CD4-positive, alpha-beta T cell treated with Interleukin-6 for 4 hours (primary cell): Measurements from ENCODE around the gene SPG11.
"Not testable (repeated sequence)": the region's sequence is repeated elsewhere in the genome, so short reads cannot be mapped to it uniquely, and the experiment has no call there.

Experiments
- DNase-seq: peaks from one replicate; pipeline ENCODE4 v3.0.0-alpha.2; 2020; ENCODE audit warnings: mixed read lengths

SPG11 gene, protein sequence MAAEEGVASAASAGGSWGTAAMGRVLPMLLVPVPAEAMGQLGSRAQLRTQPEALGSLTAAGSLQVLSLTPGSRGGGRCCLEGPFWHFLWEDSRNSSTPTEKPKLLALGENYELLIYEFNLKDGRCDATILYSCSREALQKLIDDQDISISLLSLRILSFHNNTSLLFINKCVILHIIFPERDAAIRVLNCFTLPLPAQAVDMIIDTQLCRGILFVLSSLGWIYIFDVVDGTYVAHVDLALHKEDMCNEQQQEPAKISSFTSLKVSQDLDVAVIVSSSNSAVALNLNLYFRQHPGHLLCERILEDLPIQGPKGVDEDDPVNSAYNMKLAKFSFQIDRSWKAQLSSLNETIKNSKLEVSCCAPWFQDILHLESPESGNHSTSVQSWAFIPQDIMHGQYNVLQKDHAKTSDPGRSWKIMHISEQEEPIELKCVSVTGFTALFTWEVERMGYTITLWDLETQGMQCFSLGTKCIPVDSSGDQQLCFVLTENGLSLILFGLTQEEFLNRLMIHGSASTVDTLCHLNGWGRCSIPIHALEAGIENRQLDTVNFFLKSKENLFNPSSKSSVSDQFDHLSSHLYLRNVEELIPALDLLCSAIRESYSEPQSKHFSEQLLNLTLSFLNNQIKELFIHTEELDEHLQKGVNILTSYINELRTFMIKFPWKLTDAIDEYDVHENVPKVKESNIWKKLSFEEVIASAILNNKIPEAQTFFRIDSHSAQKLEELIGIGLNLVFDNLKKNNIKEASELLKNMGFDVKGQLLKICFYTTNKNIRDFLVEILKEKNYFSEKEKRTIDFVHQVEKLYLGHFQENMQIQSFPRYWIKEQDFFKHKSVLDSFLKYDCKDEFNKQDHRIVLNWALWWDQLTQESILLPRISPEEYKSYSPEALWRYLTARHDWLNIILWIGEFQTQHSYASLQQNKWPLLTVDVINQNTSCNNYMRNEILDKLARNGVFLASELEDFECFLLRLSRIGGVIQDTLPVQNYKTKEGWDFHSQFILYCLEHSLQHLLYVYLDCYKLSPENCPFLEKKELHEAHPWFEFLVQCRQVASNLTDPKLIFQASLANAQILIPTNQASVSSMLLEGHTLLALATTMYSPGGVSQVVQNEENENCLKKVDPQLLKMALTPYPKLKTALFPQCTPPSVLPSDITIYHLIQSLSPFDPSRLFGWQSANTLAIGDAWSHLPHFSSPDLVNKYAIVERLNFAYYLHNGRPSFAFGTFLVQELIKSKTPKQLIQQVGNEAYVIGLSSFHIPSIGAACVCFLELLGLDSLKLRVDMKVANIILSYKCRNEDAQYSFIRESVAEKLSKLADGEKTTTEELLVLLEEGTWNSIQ (N-terminal part only)

GRCh38 chr15:44663410-44664308 lies at the start of gene SPG11:
SPG11 (minus strand) TSS chr15:44663662; CDS start chr15:44663647, 15 bp downstream.
- peak; percentile 96 for DNase-seq

DNA sequence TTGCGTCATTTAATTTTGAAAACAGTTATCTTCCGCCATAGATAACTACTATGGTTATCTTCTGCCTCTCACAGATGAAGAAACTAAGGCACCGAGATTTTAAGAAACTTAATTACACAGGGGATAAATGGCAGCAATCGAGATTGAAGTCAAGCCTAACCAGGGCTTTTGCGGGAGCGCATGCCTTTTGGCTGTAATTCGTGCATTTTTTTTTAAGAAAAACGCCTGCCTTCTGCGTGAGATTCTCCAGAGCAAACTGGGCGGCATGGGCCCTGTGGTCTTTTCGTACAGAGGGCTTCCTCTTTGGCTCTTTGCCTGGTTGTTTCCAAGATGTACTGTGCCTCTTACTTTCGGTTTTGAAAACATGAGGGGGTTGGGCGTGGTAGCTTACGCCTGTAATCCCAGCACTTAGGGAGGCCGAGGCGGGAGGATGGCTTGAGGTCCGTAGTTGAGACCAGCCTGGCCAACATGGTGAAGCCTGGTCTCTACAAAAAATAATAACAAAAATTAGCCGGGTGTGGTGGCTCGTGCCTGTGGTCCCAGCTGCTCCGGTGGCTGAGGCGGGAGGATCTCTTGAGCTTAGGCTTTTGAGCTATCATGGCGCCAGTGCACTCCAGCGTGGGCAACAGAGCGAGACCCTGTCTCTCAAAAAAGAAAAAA lies 49.0 kb upstream of the SPG11 start:
- peak; percentile 77 for DNase-seq

- peak; percentile 68 for DNase-seq
Observed at GRCh38 chr15:44711743-44712345, 48.4 kb upstream of the SPG11 start.

DNA sequence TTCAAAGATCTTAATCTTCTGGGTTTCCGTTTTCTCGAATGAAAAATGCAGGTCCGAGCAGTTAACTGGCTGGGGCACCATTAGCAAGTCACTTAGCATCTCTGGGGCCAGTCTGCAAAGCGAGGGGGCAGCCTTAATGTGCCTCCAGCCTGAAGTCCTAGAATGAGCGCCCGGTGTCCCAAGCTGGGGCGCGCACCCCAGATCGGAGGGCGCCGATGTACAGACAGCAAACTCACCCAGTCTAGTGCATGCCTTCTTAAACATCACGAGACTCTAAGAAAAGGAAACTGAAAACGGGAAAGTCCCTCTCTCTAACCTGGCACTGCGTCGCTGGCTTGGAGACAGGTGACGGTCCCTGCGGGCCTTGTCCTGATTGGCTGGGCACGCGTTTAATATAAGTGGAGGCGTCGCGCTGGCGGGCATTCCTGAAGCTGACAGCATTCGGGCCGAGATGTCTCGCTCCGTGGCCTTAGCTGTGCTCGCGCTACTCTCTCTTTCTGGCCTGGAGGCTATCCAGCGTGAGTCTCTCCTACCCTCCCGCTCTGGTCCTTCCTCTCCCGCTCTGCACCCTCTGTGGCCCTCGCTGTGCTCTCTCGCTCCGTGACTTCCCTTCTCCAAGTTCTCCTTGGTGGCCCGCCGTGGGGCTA lies 47.8 kb upstream of the SPG11 start, which contains the start of the genes B2M and PATL2:
B2M (plus strand) TSS at position 422 of the 647 bp plus-strand sequence; CDS start at position 452, 30 bp downstream.
PATL2 (minus strand) TSS at position 228 of the 647 bp plus-strand sequence. CDS start 34,833 bp downstream, outside the sequence.
- DNase-seq = peak; percentile 95

- DNase-seq = peak; percentile 63
Observed at GRCh38 chr15:44710236-44711095, 47.0 kb upstream of the SPG11 start.

DNA sequence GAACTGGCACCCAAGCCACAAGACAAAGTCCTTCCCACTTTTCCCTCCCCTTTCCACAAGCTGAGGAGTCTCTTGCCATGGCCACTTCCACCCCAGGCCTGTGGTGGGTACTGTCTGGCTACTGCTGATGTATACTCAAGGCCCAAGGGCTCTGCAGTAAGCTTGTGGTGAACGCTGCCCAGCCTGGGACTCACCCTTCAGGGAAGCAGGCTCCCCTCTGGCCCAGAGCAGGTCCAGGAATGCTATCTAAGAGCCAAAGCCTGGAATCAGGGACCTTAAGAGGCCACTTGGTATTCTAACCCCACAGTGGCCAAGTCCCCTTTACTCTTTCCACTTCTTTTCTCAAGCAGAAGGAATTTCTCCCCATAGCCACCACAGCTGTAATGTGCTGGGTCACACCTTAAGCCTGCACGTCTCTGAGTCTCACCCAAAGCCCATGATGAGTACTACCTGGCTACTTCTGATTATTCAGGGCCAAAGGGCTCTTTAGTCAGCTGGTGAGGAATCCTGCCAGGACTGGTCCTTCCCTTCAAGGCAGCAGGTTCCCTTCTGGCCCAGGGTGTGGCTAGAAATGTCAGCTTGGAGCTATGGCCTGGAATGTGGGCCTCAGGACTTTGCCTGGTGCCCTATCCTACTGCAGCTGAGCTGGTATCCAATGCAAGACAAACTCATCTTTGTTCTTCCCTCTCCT lies 43.6 kb upstream of the SPG11 start:
- DNase-seq = no peak

DNA sequence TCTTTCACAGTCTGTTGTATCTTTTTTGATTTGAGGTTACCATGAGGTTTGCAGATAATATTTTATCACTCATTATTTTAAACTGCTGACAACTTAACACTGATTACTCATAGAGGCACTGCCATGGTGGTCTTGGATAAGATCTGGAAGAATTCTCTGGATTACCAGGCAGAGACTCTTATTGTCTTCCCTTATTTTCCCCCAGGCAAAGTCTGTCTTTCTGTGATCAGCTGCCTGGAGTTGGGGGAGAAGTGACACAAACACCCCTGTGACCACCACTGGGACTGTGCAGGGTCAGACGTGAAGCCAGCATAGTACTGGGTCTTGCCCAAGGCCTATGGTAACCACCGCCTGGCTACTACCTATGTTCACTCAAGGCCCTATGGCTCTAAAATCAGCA lies 42.9 kb upstream of the SPG11 start:
- DNase-seq = no peak

DNA sequence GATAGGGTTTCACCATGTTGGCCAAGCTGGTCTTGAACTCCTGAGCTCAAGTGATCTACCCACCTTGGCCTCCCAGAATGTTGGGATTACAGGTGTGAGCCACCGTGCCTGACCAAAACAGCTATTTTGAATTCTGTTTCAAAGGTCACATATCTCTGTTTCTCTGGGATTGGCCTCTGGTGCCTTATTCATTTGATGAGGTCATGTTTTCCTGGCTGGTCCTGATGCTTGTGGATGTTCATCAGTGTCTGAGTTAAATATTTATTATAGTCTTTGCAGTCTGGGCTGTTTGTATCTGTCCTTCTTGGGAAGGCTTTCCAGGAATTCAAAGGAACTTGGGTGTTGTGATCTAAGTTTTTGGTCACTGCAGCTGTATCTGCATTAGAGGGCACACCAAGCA lies 42.5 kb upstream of the SPG11 start:
- no peak for DNase-seq

DNA sequence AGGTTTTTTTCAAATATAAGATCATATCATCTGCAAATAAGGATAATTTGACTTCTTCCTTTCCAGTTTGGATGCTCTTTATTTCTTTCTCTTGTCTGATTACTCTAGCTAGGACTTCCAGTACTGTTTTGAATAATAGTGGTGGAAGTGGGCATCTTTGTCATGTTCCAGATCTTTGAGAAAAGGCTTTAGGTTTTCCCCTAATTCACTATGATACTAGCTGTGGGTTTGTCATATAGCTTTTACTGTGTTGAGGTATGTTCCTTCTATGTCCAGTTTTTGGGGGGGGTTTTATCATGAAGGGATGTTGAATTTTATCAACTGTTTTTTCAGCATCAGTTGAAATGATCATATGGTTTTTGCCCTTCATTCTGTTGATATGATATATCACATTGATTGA lies 37.2 kb upstream of the SPG11 start:
- not testable (repeated sequence) for DNase-seq

- DNase-seq = no peak
Observed at GRCh38 chr15:44698641-44699040, 35.2 kb upstream of the SPG11 start.

DNA sequence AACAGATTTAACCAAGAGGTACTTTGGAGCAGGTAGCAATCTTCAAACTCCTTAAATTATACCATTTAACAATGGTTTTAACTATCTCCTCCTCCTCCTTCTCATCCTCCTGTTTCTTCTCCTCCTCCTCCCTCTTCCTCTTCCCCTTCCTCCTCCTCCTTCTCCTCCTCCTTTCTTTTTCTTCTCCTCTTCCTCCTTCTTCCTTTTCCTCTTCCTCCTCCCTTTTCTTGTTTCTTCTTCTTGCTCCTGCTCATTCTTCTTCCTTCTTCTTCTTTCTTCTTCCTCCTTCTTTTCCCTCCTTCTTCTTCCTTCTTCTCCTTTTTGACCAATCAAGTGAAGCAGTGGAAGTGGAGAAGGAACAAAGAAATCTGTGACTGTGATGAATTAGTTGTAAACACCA lies 33.6 kb upstream of the SPG11 start:
- DNase-seq = no peak

GRCh38 chr15:44695294-44695693 lies 31.8 kb upstream of the SPG11 start:
- DNase-seq = no peak

DNA sequence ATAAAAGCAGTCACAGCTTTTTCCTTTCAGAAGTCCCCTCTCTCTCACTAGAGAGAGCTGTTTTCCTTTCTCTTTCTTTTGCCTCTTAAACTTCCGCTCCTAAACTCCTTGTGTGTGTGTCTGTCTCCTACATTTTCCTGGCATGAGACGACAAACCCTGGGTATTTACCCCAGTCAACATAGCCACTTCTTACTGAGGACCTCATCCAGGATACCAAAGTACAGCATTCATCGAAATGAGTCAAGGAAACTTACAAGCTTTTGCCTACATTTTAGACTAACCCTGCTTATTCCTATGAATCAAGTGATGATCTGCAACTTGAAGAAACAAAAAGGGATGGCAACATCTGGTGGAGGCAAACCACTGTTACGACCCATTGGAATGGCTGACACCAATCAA lies 31.0 kb upstream of the SPG11 start:
- DNase-seq = no peak

GRCh38 chr15:44692659-44693058 lies 29.2 kb upstream of the SPG11 start:
- DNase-seq = no peak

DNA sequence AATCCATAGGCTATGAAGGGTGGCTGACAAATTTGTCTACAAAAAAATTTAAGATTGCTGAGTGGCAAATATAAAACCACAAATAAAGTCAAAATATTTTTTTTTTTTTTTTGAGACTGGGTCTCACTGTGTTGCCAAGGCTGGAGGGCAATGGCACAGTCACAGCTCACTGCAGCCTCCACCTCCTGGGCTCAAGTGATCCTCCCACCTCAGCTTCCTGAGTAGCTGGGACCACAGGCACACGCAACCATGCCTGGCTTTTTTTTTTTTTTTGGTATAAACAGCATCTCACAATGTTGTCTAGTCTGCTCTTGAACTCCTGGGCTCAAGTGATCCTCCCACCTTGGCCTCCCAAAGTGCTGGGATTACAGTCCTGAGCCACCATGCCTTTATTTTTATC lies 26.8 kb upstream of the SPG11 start:
- DNase-seq = peak; percentile 60

GRCh38 chr15:44689318-44689717 lies 25.9 kb upstream of the SPG11 start:
- not testable (repeated sequence) for DNase-seq

- peak; percentile 91 for DNase-seq
Observed at GRCh38 chr15:44682809-44683682, 19.6 kb upstream of the SPG11 start.
